Glomerular visceral epithelial cell (primary cell): Measurements from ENCODE around the gene GXYLT2.
"Not testable (repeated sequence)": the region's sequence is repeated elsewhere in the genome, so short reads cannot be mapped to it uniquely, and the experiment has no call there.

ENCODE experiments used
- DNase-seq: peaks from one replicate; pipeline ENCODE4 v3.0.0-alpha.2; 2016; ENCODE audit errors: extremely low spot score

GXYLT2 gene

GRCh38 chr3:72974956-72975355, 87.1 kb downstream of the GXYLT2 start:
- DNase-seq, result no peak

- no peak for DNase-seq
Observed at GRCh38 chr3:72976281-72976741, 88.5 kb downstream of the GXYLT2 start.

GRCh38 chr3:72977060-72977808, 89.4 kb downstream of the GXYLT2 start:
- DNase-seq, result no peak

GRCh38 chr3:72982609-72983366, 94.9 kb downstream of the GXYLT2 start:
- DNase-seq, result no peak

GRCh38 chr3:72985576-72985975, 97.7 kb downstream of the GXYLT2 start:
- DNase-seq, result no peak

- no peak for DNase-seq
Observed at GRCh38 chr3:72990701-72991395, 103.0 kb downstream of the GXYLT2 start.

GRCh38 chr3:72991522-72991921, 103.7 kb downstream of the GXYLT2 start:
- no peak for DNase-seq

GRCh38 chr3:72993391-72993790, 105.5 kb downstream of the GXYLT2 start:
- no peak for DNase-seq

- no peak for DNase-seq
Observed at GRCh38 chr3:72995337-72995736, 107.5 kb downstream of the GXYLT2 start.

GRCh38 chr3:72996121-72996472, 108.3 kb downstream of the GXYLT2 start:
- no peak for DNase-seq

GRCh38 chr3:72996473-72997333, 108.9 kb downstream of the GXYLT2 start, which contains the start of gene PPP4R2:
Gene PPP4R2, plus strand, starts transcription at chr3:72996811. Its CDS starts 227 bp downstream, at chr3:72997038.
- peak; percentile 89 for DNase-seq

- peak; percentile 52 for DNase-seq
Observed at GRCh38 chr3:72997421-72997961, 109.6 kb downstream of the GXYLT2 start.

- DNase-seq, result no peak
Observed at GRCh38 chr3:72998466-72998865, 110.6 kb downstream of the GXYLT2 start.

- DNase-seq, result no peak
Observed at GRCh38 chr3:72999951-73000350, 112.1 kb downstream of the GXYLT2 start.

GRCh38 chr3:73003050-73003449, 115.2 kb downstream of the GXYLT2 start:
- DNase-seq, result not testable (repeated sequence)

- DNase-seq, result no peak
Observed at GRCh38 chr3:73004316-73004715, 116.5 kb downstream of the GXYLT2 start.

GRCh38 chr3:73007992-73008712, 120.3 kb downstream of the GXYLT2 start:
- no peak for DNase-seq

- no peak for DNase-seq
Observed at GRCh38 chr3:73009008-73009407, 121.2 kb downstream of the GXYLT2 start.

GRCh38 chr3:73009750-73010149, 121.9 kb downstream of the GXYLT2 start:
- no peak for DNase-seq

- no peak for DNase-seq
Observed at GRCh38 chr3:73010158-73010557, 122.3 kb downstream of the GXYLT2 start.

GRCh38 chr3:73018298-73018697, 130.5 kb downstream of the GXYLT2 start:
- no peak for DNase-seq
